ENCODE data around the gene ZNF319. TPM values are rescaled to one million over a fixed set of nuclear protein-coding genes. Genes with fewer than 3 reads are reported as not detected.

Gene ZNF319
- total and polyA plus RNA-seq, 10 of the 15 experiments (the other 5 are each of a cell fraction or from before 2014, with no cell fraction given): 0.29 to 7.4 (median 1.7) TPM

- H3K4me2 ChIP-seq (ENCODE audit: control insufficient read depth, insufficient read depth): no peak overlapping the region
- CTCF ChIA-PET: no interaction called here
- H3K36me3 ChIP-seq (ENCODE audit: control insufficient read depth in 2 of 2, insufficient read depth in 2 of 2, low read length in 1 of 2): no peaks in the 10 kb centered on the region
- WGBS (ENCODE audit: insufficient coverage, insufficient replicate concordance, low lambda C conversion rate, missing lambda C conversion rate): 60% methylated on average over 9 of the region's 9 CpGs
- RAD21 ChIA-PET (ENCODE audit: unreplicated experiment): interaction anchor here (0.7 kb wide), 1 partner anchor 200 kb away, joined by 3 read pairs; no protein-coding TSS in a partner anchor
- in situ Hi-C loops (cut with MboI): no loop called here
- POLR2A ChIA-PET: interaction anchor here (0.7 kb wide), 1 partner anchor 377 kb away, joined by 4 read pairs; no protein-coding TSS in a partner anchor
- SMC1A ChIA-PET (ENCODE audit: uncharacterized antibody, unreplicated experiment): interaction anchor here (0.7 kb wide), 1 partner anchor 39 kb away, joined by 4 read pairs; no protein-coding TSS in a partner anchor
- intact Hi-C loops (cut with micrococcal nuclease; ENCODE audit: unreplicated experiment): no loop called here
- no peak overlapping the region for H3K27ac ChIP-seq (ENCODE audit: control insufficient read depth, insufficient read depth)
- H2AFZ ChIP-seq (ENCODE audit: control insufficient read depth, low read depth, low read length): no peak overlapping the region
- DNase-seq (ENCODE audit: low read depth, low spot score) (no peak), ATAC-seq (no peak), FAIRE-seq (no peak)
- no TSS peak for BruUV-seq (replicated peaks)
- no peaks in the 10 kb centered on the region for H3K79me2 ChIP-seq (ENCODE audit: control insufficient read depth, insufficient read depth, low read length)
- no peaks in the 10 kb centered on the region for H3K27me3 ChIP-seq (replicated peaks in 1 of 2; ENCODE audit: control insufficient read depth in 2 of 2, insufficient read depth in 2 of 2, low read length in 1 of 2)
- no peaks in the 10 kb centered on the region for H3K4me1 ChIP-seq (ENCODE audit: control insufficient read depth, insufficient read depth, low read length)
- no peak for TF ChIP-seq SMC3 (IDR thresholded peaks at IDR 0.05; ENCODE audit: borderline replicate concordance, low read length)
- no peak for TF ChIP-seq NFXL1 (IDR thresholded peaks at IDR 0.05; ENCODE audit: borderline replicate concordance)
- H3K9me3 ChIP-seq (replicated peaks; ENCODE audit: control insufficient read depth, insufficient read depth, low read length): no peaks in the 10 kb centered on the region
- H3K4me3 ChIP-seq: no peak overlapping the region
- no peak overlapping the region for H3K9ac ChIP-seq (ENCODE audit: control insufficient read depth, insufficient read depth, low read length)
- H4K20me1 ChIP-seq (ENCODE audit: control insufficient read depth, insufficient read depth): no peaks in the 10 kb centered on the region
Measured at GRCh38 chr16:57944970-57945739, 55.3 kb downstream of the ZNF319 start.

Other genes starting within 250 kb of the ZNF319 start
- gene KIFC3, start 198.2 kb downstream of the ZNF319 start, total RNA-seq (2014; rRNA removed): 0.23 and 0.49 TPM in 2 replicates
- 0.22 TPM in 1 of 2 replicates, not detected in the other for gene KIFC3, start 198.2 kb downstream of the ZNF319 start, total RNA-seq (2014; rRNA removed; fragmentation: Illumina TruSeq; extraction: Trizol)
- 0.82 and 1.3 TPM in 2 replicates for gene KIFC3, start 198.2 kb downstream of the ZNF319 start, total RNA-seq (2021)
- gene KIFC3, start 198.2 kb downstream of the ZNF319 start, polyA plus RNA-seq (2011; rRNA removed): 0.26 TPM in 2 replicates
- not detected in 2 replicates for gene KIFC3, start 198.2 kb downstream of the ZNF319 start, polyA plus RNA-seq (2014; fragmentation: Illumina TruSeq; extraction: Trizol)
- gene KIFC3, start 198.2 kb downstream of the ZNF319 start, polyA plus RNA-seq (2014; fragmentation: Nextera tagmentation; extraction: Ambion mirVana): not detected
- gene KIFC3, start 198.2 kb downstream of the ZNF319 start, polyA plus RNA-seq (2014; rRNA removed): 0.08 and 0.22 TPM in 2 replicates
- gene KIFC3, start 198.2 kb downstream of the ZNF319 start, polyA plus RNA-seq (2016; fragmentation: Nextera tagmentation; extraction: Ambion mirVana): 1 to 10 TPM in 1 of 2 experiments, under 1 TPM in 1; 0.46 to 1.2 TPM
- not detected in 2 replicates for gene CNGB1, start 29.5 kb downstream of the ZNF319 start, total RNA-seq (2014; rRNA removed)
- gene CNGB1, start 29.5 kb downstream of the ZNF319 start, total RNA-seq (2014; rRNA removed; fragmentation: Illumina TruSeq; extraction: Trizol): not detected in 2 replicates
- not detected in 2 replicates for gene CNGB1, start 29.5 kb downstream of the ZNF319 start, total RNA-seq (2021)
- gene CNGB1, start 29.5 kb downstream of the ZNF319 start, polyA plus RNA-seq (2011; rRNA removed): 0.03 TPM in 1 of 2 replicates, not detected in the other
- gene CNGB1, start 29.5 kb downstream of the ZNF319 start, polyA plus RNA-seq (2014; fragmentation: Illumina TruSeq; extraction: Trizol): not detected in 2 replicates
- not detected for gene CNGB1, start 29.5 kb downstream of the ZNF319 start, polyA plus RNA-seq (2014; fragmentation: Nextera tagmentation; extraction: Ambion mirVana)
- gene CNGB1, start 29.5 kb downstream of the ZNF319 start, polyA plus RNA-seq (2014; rRNA removed): not detected in 2 replicates
- gene CNGB1, start 29.5 kb downstream of the ZNF319 start, polyA plus RNA-seq (2016; fragmentation: Nextera tagmentation; extraction: Ambion mirVana): not detected
- 9.7 and 9.9 TPM in 2 replicates for gene USB1, start 735 bp upstream of the ZNF319 start, total RNA-seq (2014; rRNA removed)
- 9.4 and 10.0 TPM in 2 replicates for gene USB1, start 735 bp upstream of the ZNF319 start, total RNA-seq (2014; rRNA removed; fragmentation: Illumina TruSeq; extraction: Trizol)
- gene USB1, start 735 bp upstream of the ZNF319 start, total RNA-seq (2021): 50.2 and 50.8 TPM in 2 replicates
- gene USB1, start 735 bp upstream of the ZNF319 start, polyA plus RNA-seq (2011; rRNA removed): 28.3 and 45.4 TPM in 2 replicates
- gene USB1, start 735 bp upstream of the ZNF319 start, polyA plus RNA-seq (2014; fragmentation: Illumina TruSeq; extraction: Trizol): 37.6 and 39.7 TPM in 2 replicates
- 1 to 10 TPM; 7.9 to 8.7 TPM for gene USB1, start 735 bp upstream of the ZNF319 start, polyA plus RNA-seq (2014; fragmentation: Nextera tagmentation; extraction: Ambion mirVana)
- 41.1 and 43.5 TPM in 2 replicates for gene USB1, start 735 bp upstream of the ZNF319 start, polyA plus RNA-seq (2014; rRNA removed)
- gene USB1, start 735 bp upstream of the ZNF319 start, polyA plus RNA-seq (2016; fragmentation: Nextera tagmentation; extraction: Ambion mirVana): 10 to 100 TPM; 53.2 to 72.2 TPM
- gene MMP15, start 25.1 kb upstream of the ZNF319 start, total RNA-seq (2014; rRNA removed): not detected in 2 replicates
- not detected in 2 replicates for gene MMP15, start 25.1 kb upstream of the ZNF319 start, total RNA-seq (2014; rRNA removed; fragmentation: Illumina TruSeq; extraction: Trizol)
- 0.13 and 0.56 TPM in 2 replicates for gene MMP15, start 25.1 kb upstream of the ZNF319 start, total RNA-seq (2021)
- gene MMP15, start 25.1 kb upstream of the ZNF319 start, polyA plus RNA-seq (2011; rRNA removed): not detected in 2 replicates
- not detected in 2 replicates for gene MMP15, start 25.1 kb upstream of the ZNF319 start, polyA plus RNA-seq (2014; fragmentation: Illumina TruSeq; extraction: Trizol)
- not detected for gene MMP15, start 25.1 kb upstream of the ZNF319 start, polyA plus RNA-seq (2014; fragmentation: Nextera tagmentation; extraction: Ambion mirVana)
- gene MMP15, start 25.1 kb upstream of the ZNF319 start, polyA plus RNA-seq (2014; rRNA removed): 0.10 TPM in 1 of 2 replicates, not detected in the other
- under 1 TPM in 1 of 2 experiments, not detected in 1; 0.08 TPM for gene MMP15, start 25.1 kb upstream of the ZNF319 start, polyA plus RNA-seq (2016; fragmentation: Nextera tagmentation; extraction: Ambion mirVana)
- gene CFAP20, start 128.7 kb upstream of the ZNF319 start, total RNA-seq (2014; rRNA removed): 45.4 and 51.5 TPM in 2 replicates
- gene CFAP20, start 128.7 kb upstream of the ZNF319 start, total RNA-seq (2014; rRNA removed; fragmentation: Illumina TruSeq; extraction: Trizol): 37.3 and 37.4 TPM in 2 replicates
- gene CFAP20, start 128.7 kb upstream of the ZNF319 start, total RNA-seq (2021): 28.2 and 28.4 TPM in 2 replicates
- gene CFAP20, start 128.7 kb upstream of the ZNF319 start, polyA plus RNA-seq (2011; rRNA removed): 49.1 and 52.6 TPM in 2 replicates
- gene CFAP20, start 128.7 kb upstream of the ZNF319 start, polyA plus RNA-seq (2014; fragmentation: Illumina TruSeq; extraction: Trizol): 41.0 and 45.0 TPM in 2 replicates
- gene CFAP20, start 128.7 kb upstream of the ZNF319 start, polyA plus RNA-seq (2014; fragmentation: Nextera tagmentation; extraction: Ambion mirVana): 10 to 100 TPM; 10.9 to 19.9 TPM
- gene CFAP20, start 128.7 kb upstream of the ZNF319 start, polyA plus RNA-seq (2014; rRNA removed): 47.3 and 54.6 TPM in 2 replicates
- 10 to 100 TPM; 59.0 to 61.7 TPM for gene CFAP20, start 128.7 kb upstream of the ZNF319 start, polyA plus RNA-seq (2016; fragmentation: Nextera tagmentation; extraction: Ambion mirVana)
- gene CSNK2A2, start 197.4 kb upstream of the ZNF319 start, total RNA-seq (2014; rRNA removed): 15.7 and 18.0 TPM in 2 replicates
- gene CSNK2A2, start 197.4 kb upstream of the ZNF319 start, total RNA-seq (2014; rRNA removed; fragmentation: Illumina TruSeq; extraction: Trizol): 40.3 and 41.5 TPM in 2 replicates
- gene CSNK2A2, start 197.4 kb upstream of the ZNF319 start, total RNA-seq (2021): 74.4 and 79.1 TPM in 2 replicates
- 48.6 and 52.2 TPM in 2 replicates for gene CSNK2A2, start 197.4 kb upstream of the ZNF319 start, polyA plus RNA-seq (2011; rRNA removed)
- 62.4 and 69.2 TPM in 2 replicates for gene CSNK2A2, start 197.4 kb upstream of the ZNF319 start, polyA plus RNA-seq (2014; fragmentation: Illumina TruSeq; extraction: Trizol)
- gene CSNK2A2, start 197.4 kb upstream of the ZNF319 start, polyA plus RNA-seq (2014; fragmentation: Nextera tagmentation; extraction: Ambion mirVana): 10 to 100 TPM; 17.4 to 18.0 TPM
- 28.9 and 29.6 TPM in 2 replicates for gene CSNK2A2, start 197.4 kb upstream of the ZNF319 start, polyA plus RNA-seq (2014; rRNA removed)
- 10 to 100 TPM; 27.9 to 29.9 TPM for gene CSNK2A2, start 197.4 kb upstream of the ZNF319 start, polyA plus RNA-seq (2016; fragmentation: Nextera tagmentation; extraction: Ambion mirVana)

All from GM12878 (cell line).